OCI-M1 (cell line): Measurements from ENCODE around the gene ZNF423.
"Not testable (repeated sequence)": the region's sequence is repeated elsewhere in the genome, so short reads cannot be mapped to it uniquely, and the experiment has no call there.

Experiments used
- DNase-seq: peaks from one replicate; lab custom pipeline; 2025; lab: John Stamatoyannopoulos, UW

The ZNF423 gene

GRCh38 chr16:49510141-49510540, 345.8 kb downstream of the ZNF423 start:
- DNase-seq: no peak

- not testable (repeated sequence) for DNase-seq
These were observed 349.6 kb downstream of the ZNF423 start for GRCh38 chr16:49506058-49507013.

GRCh38 chr16:49505556-49505955, 350.4 kb downstream of the ZNF423 start:
- DNase-seq: no peak

- no peak for DNase-seq
These were observed 351.3 kb downstream of the ZNF423 start for GRCh38 chr16:49504626-49505025.

- no peak for DNase-seq
These were observed 351.9 kb downstream of the ZNF423 start for GRCh38 chr16:49504023-49504364.

GRCh38 chr16:49503256-49504022, 352.5 kb downstream of the ZNF423 start:
- no peak for DNase-seq

GRCh38 chr16:49502136-49502881, 353.6 kb downstream of the ZNF423 start:
- no peak for DNase-seq

GRCh38 chr16:49499869-49500610, 355.9 kb downstream of the ZNF423 start:
- no peak for DNase-seq

GRCh38 chr16:49499414-49499785, 356.5 kb downstream of the ZNF423 start:
- no peak for DNase-seq

- DNase-seq: no peak
These were observed 357.1 kb downstream of the ZNF423 start for GRCh38 chr16:49498666-49499413.

- no peak for DNase-seq
These were observed 357.6 kb downstream of the ZNF423 start for GRCh38 chr16:49498264-49498663.

- DNase-seq: no peak
These were observed 358.4 kb downstream of the ZNF423 start for GRCh38 chr16:49497466-49497865.

GRCh38 chr16:49496656-49497055, 359.3 kb downstream of the ZNF423 start:
- no peak for DNase-seq

GRCh38 chr16:49495596-49496355, 360.1 kb downstream of the ZNF423 start:
- DNase-seq: no peak

GRCh38 chr16:49494891-49495566, 360.9 kb downstream of the ZNF423 start:
- DNase-seq: no peak

- no peak for DNase-seq
These were observed 361.4 kb downstream of the ZNF423 start for GRCh38 chr16:49494474-49494873.

GRCh38 chr16:49493836-49494235, 362.1 kb downstream of the ZNF423 start:
- DNase-seq: no peak

- no peak for DNase-seq
These were observed 362.9 kb downstream of the ZNF423 start for GRCh38 chr16:49492896-49493626.
